AG04449 (cell line): ENCODE data around the gene FASLG.
"Not testable (repeated sequence)": the region's sequence is repeated elsewhere in the genome, so short reads cannot be mapped to it uniquely, and the experiment has no call there.

Source experiments
- CTCF ChIA-PET: fragments of 350-600 bp; formaldehyde crosslinking; extraction: SDS; loops from one replicate; lab custom pipeline; 2021; ENCODE audit warnings: antibody characterized with exemption; lab: Yijun Ruan, JAX
- POLR2A ChIA-PET: fragments of 400-600, 350-600 bp; formaldehyde crosslinking; extraction: SDS; loops from one replicate; lab custom pipeline; 2020; ENCODE audit warnings: antibody characterized with exemption, inconsistent platforms; lab: Yijun Ruan, JAX
- DNase-seq: peaks from one replicate; pipeline ENCODE4 v3.0.0-alpha.2; 2010; ENCODE audit warnings: low read depth, low spot score
- H3K4me3 ChIP-seq: 2 replicates; pipeline ENCODE4 v1.5.1; 2011; ENCODE audit warnings: low read depth, mild to moderate bottlenecking, control low read depth, low read length
- CTCF ChIP-seq: IDR thresholded peaks from one replicate; pipeline ENCODE4 v1.5.1; 2011; ENCODE audit warnings: mild to moderate bottlenecking, moderate library complexity, low read length, control low read depth, inconsistent platforms; ENCODE audit not compliant: insufficient read depth; ENCODE audit errors: missing control alignments

The FASLG gene

GRCh38 chr1:172679000-172679772 is 20.3 kb downstream of the FASLG start:
- DNase-seq, result no peak
- ChIA-PET POLR2A (no interaction called here), CTCF (interaction anchor here (0.7 kb wide), 1 partner anchor 17 kb away, joined by 3 read pairs; no protein-coding TSS in a partner anchor)
- no peak overlapping the region for H3K4me3 ChIP-seq
- TF ChIP-seq CTCF, result no peak

GRCh38 chr1:172680244-172680643 is 21.3 kb downstream of the FASLG start:
- POLR2A ChIA-PET, result no interaction called here
- CTCF ChIA-PET, result no interaction called here
- H3K4me3 ChIP-seq, result no peak overlapping the region
- no peak for TF ChIP-seq CTCF
- DNase-seq, result no peak

- CTCF ChIA-PET, result no interaction called here
- POLR2A ChIA-PET, result no interaction called here
- no peak for DNase-seq
Observed at GRCh38 chr1:172680733-172681275, 21.9 kb downstream of the FASLG start.

GRCh38 chr1:172682812-172683211 is 23.9 kb downstream of the FASLG start:
- POLR2A ChIA-PET, result no interaction called here
- TF ChIP-seq CTCF, result no peak
- DNase-seq, result no peak
- CTCF ChIA-PET, result interaction anchor here (1.3 to 1.5 kb wide), 2 partner anchors 37 to 45 kb away, joined by 3 to 4 read pairs; no protein-coding TSS in a partner anchor
- H3K4me3 ChIP-seq, result no peak overlapping the region

More at GRCh38 chr1:172680733-172681275, 21.9 kb downstream of the FASLG start:
- TF ChIP-seq CTCF, result no peak
- H3K4me3 ChIP-seq, result no peak overlapping the region

GRCh38 chr1:172686143-172686542 is 27.2 kb downstream of the FASLG start:
- DNase-seq, result no peak
- ChIA-PET POLR2A (no interaction called here), CTCF (no interaction called here)
- H3K4me3 ChIP-seq, result no peak overlapping the region
- TF ChIP-seq CTCF, result no peak

GRCh38 chr1:172688428-172689085 is 29.7 kb downstream of the FASLG start:
- H3K4me3 ChIP-seq, POLR2A ChIA-PET, DNase-seq: not testable (repeated sequence)
- CTCF ChIA-PET, result interaction anchor here (2.0 kb wide), 1 partner anchor 31 kb away, joined by 4 read pairs; no protein-coding TSS in a partner anchor

GRCh38 chr1:172690925-172691324 is 32.0 kb downstream of the FASLG start:
- CTCF ChIA-PET, POLR2A ChIA-PET, DNase-seq: not testable (repeated sequence)

More at GRCh38 chr1:172690925-172691324, 32.0 kb downstream of the FASLG start:
- H3K4me3 ChIP-seq, result not testable (repeated sequence)
